ENCODE results near the gene PWWP2B. TPM values are rescaled to one million over a fixed set of nuclear protein-coding genes. Genes with fewer than 3 reads are reported as not detected.

Gene PWWP2B
- total and polyA plus RNA-seq, 4 donors: 4.8 to 12.0 (median 10.3) TPM

- Histone ChIP-seq H3K4me1 (ENCODE audit: control insufficient read depth, insufficient read depth, low read length) (peaks cover 76% of the 10 kb centered on the region), H3K4me3 (ENCODE audit: low read depth, low read length) (no peak overlapping the region), H3K36me3 (ENCODE audit: control insufficient read depth, insufficient read depth, low read length) (peaks cover 72% of the 10 kb centered on the region), H3K27ac (ENCODE audit: low read depth, low read length) (no peak overlapping the region), H3K27me3 (ENCODE audit: control insufficient read depth, insufficient read depth, low read length) (no peaks in the 10 kb centered on the region), H3K9me3 (ENCODE audit: control insufficient read depth, insufficient read depth, low read length) (no peaks in the 10 kb centered on the region)
- WGBS (ENCODE audit: insufficient coverage): 97% methylated on average over 5 of the region's 5 CpGs
- no peak for DNase-seq (ENCODE audit: low read depth in 4 of 6, low spot score in 6 of 6)
These were observed 18.3 kb downstream of the PWWP2B start for GRCh38 chr10:132415255-132415654.

GRCh38 chr10:132415956-132416355 is 19.0 kb downstream of the PWWP2B start:
- Histone ChIP-seq H3K4me1 (ENCODE audit: control insufficient read depth, insufficient read depth, low read length) (peaks cover 72% of the 10 kb centered on the region), H3K27me3 (ENCODE audit: control insufficient read depth, insufficient read depth, low read length) (no peaks in the 10 kb centered on the region), H3K36me3 (ENCODE audit: control insufficient read depth, insufficient read depth, low read length) (peaks cover 69% of the 10 kb centered on the region), H3K9me3 (ENCODE audit: control insufficient read depth, insufficient read depth, low read length) (no peaks in the 10 kb centered on the region), H3K27ac (ENCODE audit: low read depth, low read length) (no peak overlapping the region), H3K4me3 (ENCODE audit: low read depth, low read length) (no peak overlapping the region)
- no peak for DNase-seq (ENCODE audit: low read depth in 4 of 6, low spot score in 6 of 6)
- 93% methylated on average over 18 of the region's 22 CpGs for WGBS (ENCODE audit: insufficient coverage)

GRCh38 chr10:132416566-132417256 is 19.7 kb downstream of the PWWP2B start:
- Histone ChIP-seq H3K4me3 (ENCODE audit: low read depth, low read length) (no peak overlapping the region), H3K9me3 (ENCODE audit: control insufficient read depth, insufficient read depth, low read length) (no peaks in the 10 kb centered on the region), H3K4me1 (ENCODE audit: control insufficient read depth, insufficient read depth, low read length) (peaks cover 72% of the 10 kb centered on the region), H3K27ac (ENCODE audit: low read depth, low read length) (no peak overlapping the region), H3K27me3 (ENCODE audit: control insufficient read depth, insufficient read depth, low read length) (no peaks in the 10 kb centered on the region), H3K36me3 (ENCODE audit: control insufficient read depth, insufficient read depth, low read length) (peaks cover 67% of the 10 kb centered on the region)
- 89% methylated on average over 28 of the region's 32 CpGs for WGBS (ENCODE audit: insufficient coverage)
- no peak for DNase-seq (ENCODE audit: low read depth in 4 of 6, low spot score in 6 of 6)

- Histone ChIP-seq H3K9me3 (ENCODE audit: control insufficient read depth, insufficient read depth, low read length) (no peaks in the 10 kb centered on the region), H3K27ac (ENCODE audit: low read depth, low read length) (no peak overlapping the region), H3K4me1 (ENCODE audit: control insufficient read depth, insufficient read depth, low read length) (peaks cover 72% of the 10 kb centered on the region), H3K27me3 (ENCODE audit: control insufficient read depth, insufficient read depth, low read length) (no peaks in the 10 kb centered on the region), H3K36me3 (ENCODE audit: control insufficient read depth, insufficient read depth, low read length) (peaks cover 69% of the 10 kb centered on the region), H3K4me3 (ENCODE audit: low read depth, low read length) (no peak overlapping the region)
- WGBS (ENCODE audit: insufficient coverage): 79% methylated on average over 25 of the region's 26 CpGs
- no peak for DNase-seq (ENCODE audit: low read depth in 4 of 6, low spot score in 6 of 6)
These were observed 20.4 kb downstream of the PWWP2B start for GRCh38 chr10:132417257-132417910.

GRCh38 chr10:132417957-132418441 is 21.0 kb downstream of the PWWP2B start:
- H3K27ac ChIP-seq (ENCODE audit: low read depth, low read length): no peak overlapping the region

GRCh38 chr10:132418527-132419416 is 21.8 kb downstream of the PWWP2B start:
- no peak for DNase-seq (ENCODE audit: low read depth in 4 of 6, low spot score in 6 of 6)
- no peaks in the 10 kb centered on the region for H3K9me3 ChIP-seq (ENCODE audit: control insufficient read depth, insufficient read depth, low read length)
- H3K27ac ChIP-seq (ENCODE audit: low read depth, low read length): no peak overlapping the region
- 58% methylated on average over 15 of the region's 18 CpGs for WGBS (ENCODE audit: insufficient coverage)
- peaks cover 60% of the 10 kb centered on the region for H3K36me3 ChIP-seq (ENCODE audit: control insufficient read depth, insufficient read depth, low read length)
- no peaks in the 10 kb centered on the region for H3K27me3 ChIP-seq (ENCODE audit: control insufficient read depth, insufficient read depth, low read length)
- no peak overlapping the region for H3K4me3 ChIP-seq (ENCODE audit: low read depth, low read length)
- peaks cover 69% of the 10 kb centered on the region for H3K4me1 ChIP-seq (ENCODE audit: control insufficient read depth, insufficient read depth, low read length)

More at GRCh38 chr10:132417957-132418441, 21.0 kb downstream of the PWWP2B start:
- H3K36me3 ChIP-seq (ENCODE audit: control insufficient read depth, insufficient read depth, low read length): peaks cover 66% of the 10 kb centered on the region
- no peak overlapping the region for H3K4me3 ChIP-seq (ENCODE audit: low read depth, low read length)
- peaks cover 69% of the 10 kb centered on the region for H3K4me1 ChIP-seq (ENCODE audit: control insufficient read depth, insufficient read depth, low read length)
- DNase-seq (ENCODE audit: low read depth in 4 of 6, low spot score in 6 of 6): no peak
- no peaks in the 10 kb centered on the region for H3K27me3 ChIP-seq (ENCODE audit: control insufficient read depth, insufficient read depth, low read length)
- WGBS (ENCODE audit: insufficient coverage): 58% methylated on average over 20 of the region's 20 CpGs
- no peaks in the 10 kb centered on the region for H3K9me3 ChIP-seq (ENCODE audit: control insufficient read depth, insufficient read depth, low read length)

GRCh38 chr10:132419538-132420468 is 22.8 kb downstream of the PWWP2B start:
- H3K36me3 ChIP-seq (ENCODE audit: control insufficient read depth, insufficient read depth, low read length): peaks cover 60% of the 10 kb centered on the region
- H3K27me3 ChIP-seq (ENCODE audit: control insufficient read depth, insufficient read depth, low read length): no peaks in the 10 kb centered on the region
- H3K27ac ChIP-seq (ENCODE audit: low read depth, low read length): no peak overlapping the region
- no peak for DNase-seq (ENCODE audit: low read depth in 4 of 6, low spot score in 6 of 6)
- H3K9me3 ChIP-seq (ENCODE audit: control insufficient read depth, insufficient read depth, low read length): no peaks in the 10 kb centered on the region
- no peak overlapping the region for H3K4me3 ChIP-seq (ENCODE audit: low read depth, low read length)
- 81% methylated on average over 20 of the region's 25 CpGs for WGBS (ENCODE audit: insufficient coverage)
- peaks cover 65% of the 10 kb centered on the region for H3K4me1 ChIP-seq (ENCODE audit: control insufficient read depth, insufficient read depth, low read length)

GRCh38 chr10:132420469-132420980 is 23.5 kb downstream of the PWWP2B start:
- peaks cover 67% of the 10 kb centered on the region for H3K4me1 ChIP-seq (ENCODE audit: control insufficient read depth, insufficient read depth, low read length)
- H3K9me3 ChIP-seq (ENCODE audit: control insufficient read depth, insufficient read depth, low read length): no peaks in the 10 kb centered on the region
- H3K36me3 ChIP-seq (ENCODE audit: control insufficient read depth, insufficient read depth, low read length): peaks cover 53% of the 10 kb centered on the region
- no peak for DNase-seq (ENCODE audit: low read depth in 4 of 6, low spot score in 6 of 6)
- no peak overlapping the region for H3K27ac ChIP-seq (ENCODE audit: low read depth, low read length)
- WGBS (ENCODE audit: insufficient coverage): 78% methylated on average over 5 of the region's 8 CpGs
- H3K27me3 ChIP-seq (ENCODE audit: control insufficient read depth, insufficient read depth, low read length): no peaks in the 10 kb centered on the region
- no peak overlapping the region for H3K4me3 ChIP-seq (ENCODE audit: low read depth, low read length)

All from spinal cord (tissue), 10 donors.